ENCODE results near the gene CEBPA.

Gene CEBPA

GRCh38 chr19:33302175-33302973, at the start of gene CEBPA:
TSS of gene CEBPA (minus strand) at chr19:33302534. CDS start at chr19:33302414, 120 bp downstream.
- DNase-seq, result peak; percentile 10

GRCh38 chr19:33350538-33351309, 48.4 kb upstream of the CEBPA start:
- DNase-seq, result no peak

- DNase-seq, result no peak
These were observed 47.3 kb upstream of the CEBPA start for GRCh38 chr19:33349319-33350289.

GRCh38 chr19:33348301-33349010, 46.1 kb upstream of the CEBPA start:
- DNase-seq, result no peak

DNA sequence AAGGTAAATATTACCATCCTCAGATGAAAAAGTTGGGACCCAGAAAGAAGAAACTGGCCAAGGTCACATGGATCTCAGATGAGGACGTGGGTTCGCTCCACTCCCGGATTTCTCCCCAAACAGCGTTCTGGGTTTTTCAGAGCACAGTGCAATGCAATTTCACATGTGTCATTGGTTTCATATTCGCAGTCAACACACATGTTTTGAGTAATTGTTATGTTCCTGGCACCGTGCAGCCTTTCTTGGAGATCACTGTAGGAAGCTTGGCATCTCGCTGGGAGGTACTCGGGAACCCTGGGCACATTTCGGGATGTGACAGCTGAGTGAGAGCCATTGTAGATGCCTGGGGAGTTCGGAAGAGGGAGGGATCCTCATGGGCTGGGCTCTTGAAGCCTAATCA, 45.0 kb upstream of the CEBPA start:
- no peak for DNase-seq

DNA sequence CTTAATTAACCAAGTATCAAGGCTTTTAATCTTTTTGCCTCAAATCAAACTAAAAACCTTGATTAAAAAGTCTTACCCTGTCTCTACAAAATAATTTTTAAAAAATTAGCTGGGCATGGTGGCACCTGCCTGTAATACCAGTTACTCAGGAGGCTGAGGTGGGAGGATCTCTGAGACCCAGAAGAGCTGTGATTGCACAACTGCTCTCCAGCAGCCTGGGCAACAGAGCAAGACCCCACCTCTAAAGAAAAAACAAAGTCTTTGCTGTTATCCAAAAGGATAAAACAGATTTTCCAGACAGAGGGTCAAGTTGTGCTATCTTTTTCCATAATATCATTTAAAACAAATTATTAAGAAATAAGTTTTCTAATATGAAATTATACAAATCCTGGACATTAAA, 44.3 kb upstream of the CEBPA start:
- no peak for DNase-seq

DNA sequence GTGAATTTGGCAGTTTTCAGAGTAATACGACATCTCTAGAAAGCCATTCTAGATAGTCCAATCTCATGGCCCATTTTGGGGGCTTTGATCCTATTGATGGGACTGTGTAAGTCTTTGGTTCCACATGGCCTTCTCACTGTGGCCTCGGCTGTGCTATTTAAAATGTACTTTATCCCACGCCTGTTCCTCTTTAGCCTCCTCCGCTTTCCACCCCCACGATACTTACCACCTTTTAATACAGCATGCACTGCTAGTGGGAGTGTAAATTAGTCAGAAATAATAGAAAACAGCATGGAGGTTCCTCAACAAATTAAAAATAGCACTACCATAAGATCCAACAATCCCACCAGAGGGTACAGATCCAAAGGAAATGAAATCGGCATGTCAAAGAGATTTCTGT, 42.8 kb upstream of the CEBPA start:
- DNase-seq, result no peak

DNA sequence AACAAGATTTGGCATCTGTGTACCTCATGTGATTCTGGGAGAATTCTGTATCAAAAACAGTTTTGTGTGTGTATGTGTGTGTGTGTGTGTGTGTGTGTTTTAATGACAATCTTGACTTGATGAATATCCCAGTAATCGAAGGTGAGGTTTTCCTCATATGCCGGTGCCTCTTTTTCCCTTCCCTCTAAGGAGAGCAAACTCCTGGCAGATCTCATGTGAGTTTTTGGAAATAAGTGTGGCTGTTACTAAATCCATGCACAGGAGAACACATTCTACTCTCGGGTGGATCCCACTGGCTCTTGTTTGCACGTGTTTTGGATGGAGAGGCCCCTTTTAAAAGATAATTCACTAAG, 42.2 kb upstream of the CEBPA start:
- DNase-seq, result no peak

DNA sequence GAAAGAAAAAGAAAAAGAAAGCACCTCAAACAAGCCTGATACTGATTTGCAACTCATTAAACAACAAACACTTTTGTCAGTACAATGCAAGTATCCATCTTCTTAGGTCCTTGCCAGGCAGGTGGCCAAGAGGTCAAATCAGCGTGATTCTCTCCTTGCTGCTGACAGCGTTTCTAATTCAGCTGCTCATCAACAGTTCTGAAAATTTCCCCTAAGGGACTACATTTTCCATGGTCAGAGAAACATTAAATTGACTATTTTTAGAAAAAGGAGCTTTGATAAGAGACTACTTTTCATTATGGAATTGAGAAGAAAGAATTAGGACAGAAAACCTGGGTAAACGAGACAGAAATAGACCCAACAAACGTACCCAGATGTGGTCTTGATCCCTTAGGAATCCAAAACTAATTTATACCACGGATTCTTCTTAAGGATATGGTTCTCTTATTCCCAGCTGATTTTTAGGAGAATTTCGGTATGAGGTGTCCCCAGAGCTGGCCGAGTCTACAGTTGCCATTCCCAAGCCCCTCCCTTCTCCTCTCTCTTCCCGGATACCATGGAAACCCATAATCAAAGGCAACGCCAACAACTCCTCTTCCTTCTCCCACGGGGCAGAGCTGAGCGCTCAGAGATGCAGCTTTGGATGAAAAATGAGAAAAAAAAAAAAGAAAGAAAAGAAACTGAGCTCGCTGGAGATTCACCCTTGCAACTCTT, 41.7 kb upstream of the CEBPA start:
- no peak for DNase-seq

DNA sequence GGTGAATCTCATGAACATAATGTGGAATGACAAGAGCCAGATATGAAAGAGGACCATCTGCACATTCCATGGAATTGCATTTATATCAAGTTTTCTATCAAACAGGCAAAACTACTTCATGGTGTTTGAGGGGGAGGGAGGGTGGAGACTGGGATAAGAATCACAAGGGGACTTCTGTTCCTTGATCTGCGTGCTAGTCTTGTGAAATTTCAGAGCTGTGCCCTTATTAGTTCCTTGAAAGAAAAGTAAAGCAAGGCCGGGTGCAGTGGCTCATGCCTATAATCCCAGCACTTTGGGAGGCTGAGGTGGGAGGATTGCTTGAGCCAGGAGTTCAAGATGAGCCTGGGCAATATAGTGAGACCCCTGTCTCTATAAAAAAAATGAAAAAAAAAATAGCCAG, 41.0 kb upstream of the CEBPA start:
- DNase-seq, result no peak

DNA sequence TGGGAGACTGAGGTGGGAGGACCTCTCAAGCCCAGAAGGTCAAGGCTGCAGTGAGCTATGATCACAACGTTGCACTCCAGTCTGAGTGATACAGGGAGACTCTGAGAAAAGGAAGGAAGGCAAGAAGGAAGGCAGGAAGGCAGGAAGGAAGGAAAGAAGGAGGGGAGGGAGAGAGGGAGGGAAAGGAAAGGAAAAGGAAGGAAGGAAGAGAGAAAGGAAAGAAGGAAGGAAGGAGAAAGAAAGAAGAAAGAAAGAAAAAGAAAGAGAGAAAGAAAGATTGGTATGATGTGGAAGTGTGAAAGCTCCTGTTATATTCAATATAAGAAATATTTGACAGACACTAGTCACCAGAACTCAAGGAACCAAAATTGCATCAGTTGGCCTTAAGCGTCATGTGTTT, 38.7 kb upstream of the CEBPA start:
- no peak for DNase-seq

GRCh38 chr19:33339016-33339984, 37.0 kb upstream of the CEBPA start:
- DNase-seq, result no peak

DNA sequence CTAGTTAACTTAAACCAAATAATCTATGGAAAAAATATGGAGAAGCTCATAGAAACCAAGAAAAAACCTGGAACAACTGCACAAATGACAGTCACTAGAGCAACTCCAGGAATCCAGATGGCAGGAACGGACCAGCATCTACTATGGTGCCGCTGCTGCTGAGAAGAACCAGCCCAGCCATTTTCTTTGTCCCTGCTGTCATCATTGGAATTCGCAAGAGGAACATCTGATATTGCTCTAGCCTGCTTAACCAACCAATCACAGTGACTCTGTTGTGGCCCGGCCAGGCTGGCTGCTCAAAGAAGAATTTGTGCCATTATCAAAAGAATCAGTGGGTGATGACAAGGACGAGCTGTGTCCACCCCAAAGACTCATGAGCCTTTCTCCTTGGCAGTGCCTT, 33.1 kb upstream of the CEBPA start:
- no peak for DNase-seq

DNA sequence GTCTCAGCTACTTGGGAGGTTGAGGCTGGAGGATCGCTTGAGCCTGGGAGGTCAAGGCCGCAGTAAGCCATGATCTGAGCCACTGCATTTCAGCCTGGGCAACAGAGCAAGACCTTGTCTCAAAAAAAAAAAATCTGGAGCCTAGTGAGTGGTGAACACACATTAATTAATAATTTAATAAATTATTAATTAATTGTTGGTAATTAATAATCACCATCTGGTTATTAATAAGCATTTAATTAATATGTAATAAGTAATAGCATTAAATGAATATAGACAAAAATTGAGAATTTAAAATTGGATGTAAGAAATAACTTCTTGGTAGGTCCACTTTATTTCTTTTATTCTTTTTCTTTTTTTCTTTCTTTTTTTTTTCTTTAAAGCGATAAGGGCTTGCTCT, 31.9 kb upstream of the CEBPA start:
- DNase-seq, result no peak

DNA sequence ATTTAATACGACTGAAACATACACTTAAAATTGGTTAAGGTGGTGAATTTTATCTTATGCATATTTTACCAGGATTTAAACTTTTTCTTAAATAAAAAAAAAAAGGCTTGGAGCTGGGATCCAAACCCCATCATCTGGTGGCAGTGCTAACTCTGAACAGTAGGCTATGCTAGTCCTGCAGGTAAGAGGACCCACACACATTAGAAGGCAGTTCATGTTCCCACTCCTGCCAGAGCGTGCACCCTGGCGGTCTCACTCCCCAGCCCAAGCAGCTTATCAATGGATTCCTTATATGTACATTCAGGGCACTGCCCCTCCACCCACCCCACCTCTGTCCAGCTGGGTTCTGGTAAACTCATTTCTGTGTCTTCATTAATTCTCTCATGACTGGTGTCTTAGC, 31.3 kb upstream of the CEBPA start:
- DNase-seq, result no peak

DNA sequence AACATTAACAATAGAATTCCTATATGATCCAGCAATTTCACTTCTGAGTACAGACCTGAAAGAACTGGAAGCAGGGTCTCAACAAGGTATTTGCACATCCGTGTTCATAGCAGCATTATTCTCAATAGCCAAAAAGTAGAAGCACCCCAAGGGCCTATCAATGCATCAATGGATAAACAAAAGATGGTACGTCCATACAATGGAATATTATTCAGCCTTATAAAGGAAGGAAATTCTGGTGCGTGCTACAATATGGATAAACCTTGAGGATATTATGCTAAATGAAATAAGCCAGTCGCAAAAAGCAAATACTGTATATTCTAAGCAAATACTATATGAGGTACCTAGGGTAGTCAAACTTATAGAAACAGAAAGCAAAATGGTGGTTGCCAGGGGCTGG, 30.8 kb upstream of the CEBPA start:
- DNase-seq, result no peak

DNA sequence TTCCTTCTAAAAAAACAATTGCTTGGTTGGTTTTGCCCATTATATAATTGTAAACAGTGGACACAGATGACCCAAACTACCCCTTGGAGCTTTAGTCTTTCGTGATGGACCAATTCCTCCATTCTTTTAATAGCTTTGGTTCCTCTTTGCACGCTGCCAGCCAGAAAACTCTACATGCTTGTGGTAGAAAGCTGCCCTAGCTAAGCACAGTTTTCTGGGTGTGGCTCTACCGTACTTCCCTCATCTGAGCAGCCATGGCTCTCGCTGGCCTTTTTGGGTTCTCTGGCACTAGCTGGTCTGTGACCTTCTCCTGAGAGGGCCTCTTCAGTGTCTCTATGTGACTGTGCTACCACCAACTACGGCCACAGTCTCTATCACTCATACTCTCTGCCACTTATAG, 29.9 kb upstream of the CEBPA start:
- no peak for DNase-seq

DNA sequence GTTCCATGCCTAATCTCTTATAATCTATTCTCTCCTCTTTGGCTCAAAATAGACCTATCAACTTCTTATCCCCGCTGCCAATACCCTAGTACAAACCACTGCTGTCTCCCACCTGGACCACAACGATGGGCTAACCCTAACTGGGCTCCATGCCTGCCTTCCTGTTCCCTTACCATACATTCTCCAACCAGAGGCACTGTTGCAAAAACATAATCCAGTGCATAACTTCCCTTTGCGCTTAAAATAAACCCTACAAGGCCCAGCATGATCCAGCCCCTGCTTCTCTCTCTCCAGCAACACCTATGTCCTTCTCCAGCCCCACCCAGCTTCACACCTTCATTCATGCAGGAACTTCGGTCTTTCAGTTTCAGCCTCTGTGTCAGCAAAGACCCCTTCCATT, 27.4 kb upstream of the CEBPA start:
- no peak for DNase-seq

DNA sequence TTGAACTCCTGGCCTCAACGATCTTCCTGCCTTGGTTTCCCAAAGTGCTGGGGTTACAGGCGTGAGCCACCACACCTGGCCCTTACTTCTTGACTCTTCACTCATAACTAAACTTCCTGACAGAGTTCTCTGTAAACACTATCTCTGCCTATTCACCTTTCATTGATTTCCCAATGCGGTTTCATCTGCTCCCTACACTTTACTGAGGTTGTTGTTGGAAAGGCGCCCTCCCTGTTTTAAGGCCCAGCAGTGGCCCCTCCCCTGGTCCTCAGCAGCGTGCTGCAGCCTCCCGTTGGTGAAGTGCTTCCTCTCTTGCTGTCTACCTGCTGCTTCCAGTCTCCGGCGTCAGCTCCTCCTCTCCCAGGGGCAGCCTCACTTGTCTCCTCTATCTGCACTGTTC, 26.7 kb upstream of the CEBPA start:
- no peak for DNase-seq

GRCh38 chr19:33325920-33326319, 23.6 kb upstream of the CEBPA start:
- peak; percentile 9 for DNase-seq

GRCh38 chr19:33324628-33325027, 22.3 kb upstream of the CEBPA start:
- DNase-seq, result no peak

Measured in NCI-H1092 treated with DMSO at 0.1 percent for 48 hours (cell line).